ENCODE measurements around the gene PHLPP1. TPM values are rescaled to one million over a fixed set of nuclear protein-coding genes. Genes with fewer than 3 reads are reported as not detected.

The PHLPP1 gene
- total RNA-seq, 2 experiments from 2014 or later: 8.2 to 8.6 TPM

DNA sequence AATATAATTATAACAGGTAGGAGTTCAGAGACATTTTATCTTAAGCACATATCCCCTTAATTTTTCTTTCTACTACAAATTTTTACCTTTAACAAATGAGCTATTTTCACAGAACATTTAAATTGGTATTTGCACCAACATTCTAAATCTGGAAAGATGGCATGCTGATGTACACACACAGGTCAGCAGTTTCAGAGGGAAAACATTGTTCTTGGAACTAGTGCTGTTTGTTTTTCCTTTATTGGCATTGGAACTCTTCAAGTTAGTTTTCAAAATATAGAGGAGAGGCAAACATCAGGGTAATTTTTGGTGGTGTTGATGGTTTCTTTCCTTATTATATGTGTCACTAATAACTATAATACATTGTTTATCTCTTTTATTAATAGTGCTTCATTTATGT, 155.3 kb downstream of the PHLPP1 start:
- Mint-ChIP-seq H3K27me3 (no peaks in the 10 kb centered on the region), H3K27ac (no peak overlapping the region), H3K36me3 (ENCODE audit: low read depth) (no peaks in the 10 kb centered on the region), H3K4me1 (ENCODE audit: low read depth) (peaks cover 27% of the 10 kb centered on the region), H3K4me3 (no peak overlapping the region), H3K9me3 (no peaks in the 10 kb centered on the region)
- intact Hi-C loops (cut with micrococcal nuclease): no loop called here
- DNase-seq: no peak
- TF ChIP-seq, protein P1, sequence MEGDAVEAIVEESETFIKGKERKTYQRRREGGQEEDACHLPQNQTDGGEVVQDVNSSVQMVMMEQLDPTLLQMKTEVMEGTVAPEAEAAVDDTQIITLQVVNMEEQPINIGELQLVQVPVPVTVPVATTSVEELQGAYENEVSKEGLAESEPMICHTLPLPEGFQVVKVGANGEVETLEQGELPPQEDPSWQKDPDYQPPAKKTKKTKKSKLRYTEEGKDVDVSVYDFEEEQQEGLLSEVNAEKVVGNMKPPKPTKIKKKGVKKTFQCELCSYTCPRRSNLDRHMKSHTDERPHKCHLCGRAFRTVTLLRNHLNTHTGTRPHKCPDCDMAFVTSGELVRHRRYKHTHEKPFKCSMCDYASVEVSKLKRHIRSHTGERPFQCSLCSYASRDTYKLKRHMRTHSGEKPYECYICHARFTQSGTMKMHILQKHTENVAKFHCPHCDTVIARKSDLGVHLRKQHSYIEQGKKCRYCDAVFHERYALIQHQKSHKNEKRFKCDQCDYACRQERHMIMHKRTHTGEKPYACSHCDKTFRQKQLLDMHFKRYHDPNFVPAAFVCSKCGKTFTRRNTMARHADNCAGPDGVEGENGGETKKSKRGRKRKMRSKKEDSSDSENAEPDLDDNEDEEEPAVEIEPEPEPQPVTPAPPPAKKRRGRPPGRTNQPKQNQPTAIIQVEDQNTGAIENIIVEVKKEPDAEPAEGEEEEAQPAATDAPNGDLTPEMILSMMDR (IDR thresholded peaks at IDR 0.05): no peak
- ATAC-seq: no peak
- ChIA-PET CTCF (no interaction called here), POLR2A (no interaction called here)

GRCh38 chr18:62875323-62875722, 160.0 kb downstream of the PHLPP1 start:
- ChIA-PET CTCF (interaction anchor here (1.2 kb wide), 1 partner anchor 20 kb away, joined by 4 read pairs; no protein-coding TSS in a partner anchor), POLR2A (no interaction called here)
- H3K9me3 Mint-ChIP-seq: no peaks in the 10 kb centered on the region
- no peaks in the 10 kb centered on the region for H3K36me3 Mint-ChIP-seq (ENCODE audit: low read depth)
- ATAC-seq (no peak), DNase-seq (no peak)
- no peak overlapping the region for H3K4me3 Mint-ChIP-seq
- no peak overlapping the region for H3K27ac Mint-ChIP-seq
- intact Hi-C loops (cut with micrococcal nuclease): no loop called here
- H3K27me3 Mint-ChIP-seq: no peaks in the 10 kb centered on the region
- peaks cover 26% of the 10 kb centered on the region for H3K4me1 Mint-ChIP-seq (ENCODE audit: low read depth)
- TF ChIP-seq, protein P1 (IDR thresholded peaks at IDR 0.05): no peak

- Mint-ChIP-seq H3K4me1 (ENCODE audit: low read depth) (peaks cover 27% of the 10 kb centered on the region), H3K27me3 (no peaks in the 10 kb centered on the region), H3K36me3 (ENCODE audit: low read depth) (no peaks in the 10 kb centered on the region), H3K27ac (no peak overlapping the region), H3K9me3 (no peaks in the 10 kb centered on the region), H3K4me3 (no peak overlapping the region)
- ATAC-seq: no peak
- TF ChIP-seq, protein P1 (IDR thresholded peaks at IDR 0.05): no peak
- CTCF ChIA-PET: no interaction called here
- POLR2A ChIA-PET: no interaction called here
- DNase-seq: no peak
- intact Hi-C loops (cut with micrococcal nuclease): no loop called here
These were observed 160.8 kb downstream of the PHLPP1 start for GRCh38 chr18:62876111-62876510.

DNA sequence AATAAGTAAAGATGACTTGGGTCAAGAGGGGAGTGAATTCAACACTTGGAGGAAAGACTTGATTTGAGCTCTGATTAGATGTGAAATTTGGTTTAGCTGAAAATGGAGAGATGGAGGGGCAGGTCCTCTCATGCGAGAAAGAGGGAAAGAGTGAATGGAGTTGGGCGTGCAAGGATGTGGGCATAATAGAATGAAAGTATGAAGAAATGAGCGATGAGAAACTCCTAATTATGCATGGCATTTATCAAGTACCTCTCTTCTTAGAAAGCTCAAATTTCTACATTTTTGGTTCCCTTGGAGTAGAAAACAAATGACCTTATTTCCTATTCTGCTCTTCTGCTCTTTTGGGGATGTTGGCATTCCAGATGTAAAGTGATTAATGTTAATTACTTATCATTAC, 161.5 kb downstream of the PHLPP1 start:
- Mint-ChIP-seq H3K4me1 (ENCODE audit: low read depth) (peaks cover 33% of the 10 kb centered on the region), H3K9me3 (no peaks in the 10 kb centered on the region), H3K27ac (no peak overlapping the region), H3K27me3 (no peaks in the 10 kb centered on the region), H3K36me3 (ENCODE audit: low read depth) (no peaks in the 10 kb centered on the region), H3K4me3 (no peak overlapping the region)
- TF ChIP-seq, protein P1 (IDR thresholded peaks at IDR 0.05): no peak
- ATAC-seq (no peak), DNase-seq (no peak)
- POLR2A ChIA-PET: no interaction called here
- CTCF ChIA-PET: no interaction called here
- intact Hi-C loops (cut with micrococcal nuclease): no loop called here

DNA sequence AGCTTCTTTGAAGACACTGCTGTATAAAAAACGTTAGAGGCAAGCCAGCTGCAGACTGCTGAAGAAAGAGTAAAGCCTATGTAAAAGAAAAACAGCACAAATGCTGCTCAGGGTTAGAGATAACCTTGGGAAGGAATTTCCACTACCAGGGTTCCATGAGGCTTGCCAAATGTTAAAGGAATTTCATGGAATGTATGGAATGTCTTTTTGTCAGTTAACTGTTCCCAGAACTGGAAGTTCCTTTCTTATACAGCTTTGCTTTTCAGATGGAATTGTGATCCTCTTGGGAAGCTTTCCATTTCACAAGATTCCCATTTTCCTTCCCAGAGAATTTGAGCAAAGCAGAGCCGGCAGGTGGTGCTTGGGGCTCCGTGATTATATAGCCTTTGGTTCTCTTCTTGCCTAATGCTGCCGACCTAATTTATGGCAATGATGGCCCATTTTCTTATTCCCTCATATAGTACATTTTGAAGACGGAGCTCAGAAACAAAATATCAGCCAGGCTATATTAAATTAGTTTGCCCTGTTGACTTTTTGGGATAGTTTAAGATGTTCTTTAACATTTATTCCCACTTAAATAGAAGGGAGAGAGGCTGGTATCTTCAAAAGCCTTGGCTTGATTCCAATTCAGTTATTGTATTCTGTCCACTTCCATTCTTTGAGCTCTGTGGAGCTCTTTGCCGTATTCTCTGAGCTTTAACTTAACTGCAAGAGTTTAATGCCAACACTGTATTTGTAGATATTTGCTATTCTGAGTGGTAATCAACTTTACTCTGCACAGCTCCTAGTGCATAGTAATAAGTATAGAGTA, 162.3 kb downstream of the PHLPP1 start:
- Mint-ChIP-seq H3K4me1 (ENCODE audit: low read depth) (peaks cover 32% of the 10 kb centered on the region), H3K4me3 (no peak overlapping the region), H3K27ac (no peak overlapping the region), H3K27me3 (no peaks in the 10 kb centered on the region), H3K36me3 (ENCODE audit: low read depth) (no peaks in the 10 kb centered on the region), H3K9me3 (no peaks in the 10 kb centered on the region)
- ATAC-seq (no peak), DNase-seq (no peak)
- TF ChIP-seq, protein P1 (IDR thresholded peaks at IDR 0.05): no peak
- intact Hi-C loops (cut with micrococcal nuclease): no loop called here
- ChIA-PET POLR2A (interaction anchor here (0.6 to 1.3 kb wide), 2 partner anchors 19 to 36 kb away, joined by 3 read pairs; no protein-coding TSS in a partner anchor), CTCF (no interaction called here)

Measured in activated CD8-positive, alpha-beta T cell treated with anti-CD3 and anti-CD28 coated beads for 36 hours (primary cell).